Nucleus accumbens (tissue), 56 donors: ENCODE data around the gene ART1.

Experiments used
- DNase-seq, 56 donors: peaks; one replicate each; lab custom pipeline; 2025; lab: John Stamatoyannopoulos, UW

ART1 gene

DNA sequence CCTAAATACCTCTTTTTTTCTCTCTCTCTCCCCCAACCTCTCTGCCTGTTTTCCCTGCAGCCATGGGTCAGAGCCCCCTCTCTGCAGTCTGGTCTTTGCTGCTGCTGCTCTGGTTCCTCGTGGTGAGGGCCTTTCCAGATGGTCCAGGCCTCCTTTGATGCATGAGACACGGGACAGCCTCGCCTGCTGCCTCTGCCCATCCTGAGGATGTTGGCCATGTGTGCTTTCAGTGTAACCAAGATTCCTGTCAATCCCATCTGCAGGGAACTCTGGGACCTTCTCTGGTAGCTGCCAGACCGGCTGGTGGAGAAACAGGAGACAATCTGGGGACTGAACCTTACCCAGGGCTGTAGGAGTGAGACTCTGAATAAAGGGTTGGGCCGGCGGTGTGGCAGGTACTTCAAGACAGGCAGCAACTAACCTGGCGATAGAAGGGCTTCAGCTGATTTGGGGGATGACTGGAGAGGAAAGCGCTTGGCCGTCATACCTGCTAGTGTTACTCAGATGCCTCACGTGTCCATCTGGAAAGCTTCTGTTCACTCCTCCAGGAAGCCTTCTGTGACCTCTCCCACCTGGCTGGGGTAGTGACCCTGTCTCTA, 19.2 kb downstream of the ART1 start:
- no peak for DNase-seq

DNA sequence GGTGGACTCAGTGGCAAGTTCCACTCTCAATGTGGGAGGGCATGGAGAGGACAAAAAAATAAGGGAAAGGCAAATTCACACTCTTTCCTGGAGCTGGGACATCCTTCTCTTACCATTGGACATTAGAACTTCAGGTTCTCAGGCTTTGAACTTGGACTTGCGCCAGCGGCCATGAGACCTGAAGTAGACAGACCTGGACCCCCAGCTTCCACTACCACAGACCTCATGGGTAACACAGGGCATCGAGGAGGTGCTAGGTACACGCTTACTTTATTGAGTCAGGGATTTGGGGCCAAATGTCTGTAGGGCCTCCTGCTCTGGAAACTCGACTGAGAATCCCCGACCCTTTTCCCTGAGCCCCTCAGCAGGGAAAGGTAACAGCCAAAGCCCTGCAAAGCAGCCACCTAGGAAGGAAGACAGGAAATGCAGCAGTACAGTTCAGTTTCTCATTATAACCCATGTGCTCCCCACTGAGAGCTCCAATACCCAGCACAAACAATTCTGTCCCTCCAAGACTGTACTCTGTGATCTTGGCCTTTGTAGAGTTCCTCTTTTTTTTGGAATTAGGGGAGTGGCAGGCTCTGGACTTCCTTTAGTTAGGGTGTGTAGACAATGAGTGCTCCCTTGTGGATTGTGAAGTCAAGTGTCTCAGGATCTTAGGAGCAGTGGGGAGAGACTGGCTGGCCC, 20.6 kb downstream of the ART1 start:
- DNase-seq = no peak

DNA sequence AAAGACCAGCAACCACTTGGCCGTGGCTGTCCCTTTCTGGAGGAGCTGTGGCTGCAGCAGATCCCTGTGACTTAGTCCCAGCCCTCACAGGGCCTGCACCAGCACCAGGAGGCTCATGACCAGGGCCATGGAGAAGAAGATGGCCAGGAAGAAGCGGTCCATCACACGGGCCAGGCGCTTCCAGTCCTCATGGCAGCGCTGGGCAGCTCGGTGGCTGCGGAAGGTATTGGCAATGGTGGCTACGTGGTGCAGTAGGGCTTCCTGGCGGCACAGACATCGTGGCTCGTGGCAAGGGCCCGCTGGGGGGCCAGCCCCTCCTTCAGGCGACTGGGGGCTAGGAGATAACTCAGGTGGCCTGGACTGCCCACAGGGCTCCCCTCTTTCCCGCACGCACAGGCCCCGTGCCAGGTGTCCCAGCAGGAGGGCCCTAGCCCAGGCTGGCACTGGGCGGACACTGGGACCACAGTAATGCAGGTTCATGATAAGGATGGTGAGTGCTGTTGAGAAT, 21.1 kb downstream of the ART1 start:
- DNase-seq = no peak

GRCh38 chr11:3667149-3668035, 22.5 kb downstream of the ART1 start:
- no peak for DNase-seq

DNA sequence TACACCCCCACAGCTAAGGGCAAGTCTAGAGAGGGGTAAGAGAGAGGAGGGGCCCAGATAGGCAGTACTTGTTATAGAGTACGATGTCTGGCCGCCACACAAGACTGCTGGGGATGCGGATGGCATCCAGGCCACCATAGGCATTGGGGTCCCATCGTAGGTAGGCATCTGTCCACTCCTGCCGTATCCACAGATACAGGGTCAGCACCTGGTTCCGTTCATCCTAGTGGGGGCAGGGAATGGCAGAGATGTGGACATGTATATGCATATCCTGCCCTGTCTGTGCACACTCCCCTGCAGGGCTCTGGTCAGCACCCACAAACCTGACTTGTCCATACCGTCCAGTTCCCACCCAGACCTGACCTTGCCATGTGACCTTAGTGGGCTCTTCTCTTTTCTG, 24.2 kb downstream of the ART1 start:
- DNase-seq = no peak

GRCh38 chr11:3669742-3670183, 24.8 kb downstream of the ART1 start:
- DNase-seq = no peak

DNA sequence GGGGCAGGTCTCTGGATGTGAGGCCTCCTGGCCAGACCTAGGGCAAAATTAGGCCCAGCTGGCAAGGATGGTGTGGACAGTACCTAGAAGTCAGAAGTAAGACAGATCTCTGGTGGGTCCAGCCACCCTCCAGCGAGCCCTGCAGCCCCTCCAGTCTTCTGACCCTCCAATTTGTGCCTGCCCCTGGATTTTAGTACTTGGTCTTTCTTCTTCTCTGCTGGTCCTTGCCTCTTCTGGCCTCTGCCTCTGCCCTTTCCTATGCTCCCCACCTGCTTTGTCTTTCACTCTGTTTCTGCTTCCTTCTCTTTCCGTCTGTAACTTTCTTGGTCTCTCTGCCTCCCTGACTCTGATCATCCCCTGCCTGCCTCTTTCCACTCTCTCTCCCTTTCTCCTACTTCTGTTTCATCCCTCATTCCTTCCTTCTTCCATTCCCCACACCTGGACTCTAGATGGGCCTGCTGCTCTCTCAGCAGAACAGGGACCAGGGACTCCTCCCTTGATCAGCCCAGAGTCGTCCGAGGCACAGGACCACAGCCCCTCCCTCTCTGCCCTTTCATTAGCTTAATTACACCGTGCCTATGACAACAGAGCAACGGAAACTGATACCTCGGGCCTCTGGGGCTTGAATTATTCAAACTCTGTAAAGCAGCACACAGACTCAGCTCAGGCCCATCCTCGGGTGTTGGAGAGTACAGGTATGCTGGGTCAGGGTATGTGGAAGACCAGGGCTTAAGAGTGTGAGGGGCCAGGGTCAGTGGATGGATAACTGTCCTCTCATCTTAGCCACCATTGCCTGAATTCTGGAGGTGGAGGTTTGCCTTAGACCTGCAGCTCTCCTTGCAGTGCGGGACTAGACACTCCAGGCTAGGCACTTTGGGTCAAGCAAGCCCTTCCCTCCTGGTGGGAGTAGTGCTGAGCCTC, 26.7 kb downstream of the ART1 start, which contains the start of gene CHRNA10:
Gene CHRNA10, minus strand, starts transcription at position 51 of the 921 bp plus-strand sequence. CDS start 72 bp downstream, outside the sequence.
- DNase-seq = no peak

GRCh38 chr11:3674189-3674588, 29.3 kb downstream of the ART1 start:
- DNase-seq = no peak

DNA sequence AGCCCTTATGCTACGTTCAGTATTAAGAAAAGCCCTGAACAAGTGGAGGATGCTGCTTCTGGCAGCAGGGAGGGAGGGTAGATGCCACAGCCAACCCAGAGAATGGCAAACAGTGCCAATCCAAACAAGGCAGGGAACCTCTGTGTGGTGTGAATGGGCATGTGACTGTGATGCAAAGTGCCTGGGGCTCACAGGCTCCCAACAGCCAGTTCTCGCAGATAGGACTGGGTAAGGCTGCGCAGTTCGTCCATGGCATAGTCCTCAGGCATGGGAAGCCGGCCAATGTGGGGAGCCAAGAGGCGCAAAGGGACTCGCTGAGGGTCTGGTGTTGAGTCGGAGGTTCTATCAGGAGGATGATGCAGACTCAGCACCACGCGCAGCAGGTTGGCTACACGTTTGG, 31.0 kb downstream of the ART1 start:
- no peak for DNase-seq

DNA sequence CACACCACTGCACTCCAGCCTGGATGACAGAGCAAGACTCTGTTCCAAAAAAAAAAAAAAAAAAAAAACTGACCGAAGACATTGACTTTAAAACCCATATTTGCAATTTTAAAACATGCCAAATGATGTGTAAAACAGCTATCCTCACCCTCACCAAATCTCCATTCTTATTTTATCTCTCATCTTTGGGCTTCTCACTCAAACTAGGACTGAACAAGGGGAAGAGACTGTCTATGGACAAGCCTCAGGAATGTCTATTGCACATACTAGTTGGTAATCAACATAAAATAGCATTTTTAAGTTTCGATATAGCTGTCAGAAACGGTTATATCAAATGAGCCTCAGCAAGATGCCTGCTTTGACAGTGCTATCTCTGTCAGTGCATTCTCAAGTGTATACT, 34.1 kb downstream of the ART1 start:
- no peak for DNase-seq

DNA sequence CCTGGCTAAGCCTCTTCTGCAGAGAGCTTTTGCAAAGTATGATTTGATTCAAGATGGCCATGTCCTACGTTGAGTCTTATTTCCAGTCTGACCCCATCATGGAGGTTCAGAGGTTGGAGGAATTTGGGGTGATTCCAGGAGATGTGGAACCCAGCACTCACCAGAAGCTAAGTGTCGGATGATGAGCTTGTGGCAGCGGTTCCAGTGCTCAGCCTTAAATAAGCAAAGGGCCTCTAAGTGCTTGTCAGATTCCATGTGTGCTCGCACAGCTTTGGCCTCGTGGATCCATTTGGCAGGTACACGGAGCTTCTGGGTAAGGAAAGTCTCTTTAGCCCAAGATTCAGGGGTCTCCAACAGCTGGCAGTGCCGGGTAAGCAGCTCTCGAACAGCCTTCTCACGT, 38.1 kb downstream of the ART1 start:
- DNase-seq = no peak

GRCh38 chr11:3684129-3684818, 39.3 kb downstream of the ART1 start:
- DNase-seq = no peak

- no peak for DNase-seq
Observed at GRCh38 chr11:3684819-3685172, 39.9 kb downstream of the ART1 start.

DNA sequence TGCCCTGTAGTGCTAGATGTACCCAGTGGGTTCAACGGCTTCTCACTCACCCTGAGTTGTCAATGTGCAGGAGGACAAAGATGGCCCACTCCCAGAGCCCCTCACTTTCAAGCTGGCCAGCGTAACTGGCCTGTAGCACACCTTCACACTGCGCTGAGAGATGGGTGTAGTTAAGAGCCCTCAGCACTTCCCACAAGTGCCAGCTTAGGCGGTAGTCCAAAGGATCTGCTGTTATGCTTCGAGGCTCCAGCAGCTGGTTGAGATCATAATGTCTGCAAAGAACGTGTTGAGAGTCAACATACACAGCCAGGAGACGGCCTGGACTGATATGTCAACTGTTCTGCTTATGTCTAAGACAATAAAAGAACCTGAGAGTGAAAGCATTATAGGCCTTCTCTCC, 41.0 kb downstream of the ART1 start:
- DNase-seq = no peak

DNA sequence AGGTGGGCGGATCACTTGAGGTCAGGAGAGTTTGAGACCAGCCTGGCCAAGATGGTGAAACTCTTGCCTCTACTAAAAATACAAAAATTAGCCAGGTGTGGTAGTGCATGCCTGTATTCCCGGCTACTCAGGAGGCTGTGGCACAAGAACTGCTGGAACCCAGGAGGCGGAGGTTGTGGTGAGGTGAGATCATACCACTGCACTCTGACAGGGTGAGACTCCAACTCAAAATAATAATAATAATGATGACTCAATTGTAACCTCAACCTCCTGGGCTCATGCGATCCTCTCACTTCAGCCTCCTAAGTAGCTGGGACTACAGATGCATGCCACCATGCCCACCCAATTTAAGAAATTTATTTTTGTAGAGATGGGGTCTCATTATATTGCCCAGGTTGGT, 41.8 kb downstream of the ART1 start:
- DNase-seq = no peak

GRCh38 chr11:3700410-3700809, 55.5 kb downstream of the ART1 start:
- DNase-seq = no peak

DNA sequence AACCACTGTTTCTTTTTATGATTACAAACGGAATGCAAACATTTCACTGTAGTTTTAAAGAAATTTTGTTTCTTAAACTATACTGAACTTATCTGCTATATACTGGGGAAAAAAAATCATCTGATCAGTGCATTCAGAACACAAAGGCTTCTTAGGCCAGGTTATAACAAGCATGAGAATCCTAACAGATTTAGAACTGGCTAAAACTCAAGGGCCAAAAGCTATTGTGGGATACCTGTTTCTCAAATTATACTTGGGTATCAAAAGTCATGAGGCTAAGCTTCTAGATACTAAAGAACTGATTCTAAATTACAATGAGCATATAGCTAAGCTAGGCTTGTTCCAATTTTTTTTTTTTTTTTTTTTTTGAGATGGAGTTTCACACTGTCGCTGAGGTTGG, 56.0 kb downstream of the ART1 start:
- DNase-seq = no peak

- no peak for DNase-seq
Observed at GRCh38 chr11:3703383-3703782, 58.5 kb downstream of the ART1 start.

DNA sequence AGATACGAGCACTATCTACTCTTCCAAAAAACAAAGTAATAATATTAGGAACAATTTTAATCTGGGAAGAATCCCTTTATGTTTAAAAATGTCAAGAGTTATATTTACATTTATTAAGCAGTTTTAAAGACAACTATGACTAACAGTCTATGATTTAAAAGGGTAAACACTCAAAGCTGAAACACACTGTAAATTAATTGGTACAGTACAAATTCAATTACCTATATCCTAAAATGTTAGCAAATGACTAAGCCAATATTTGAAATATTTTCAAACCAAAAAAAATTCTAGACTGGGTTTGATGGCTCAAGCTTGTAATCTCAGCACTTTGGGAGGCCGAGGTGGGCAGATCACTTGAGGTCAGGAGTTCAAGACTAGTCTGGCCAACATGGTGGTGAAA, 62.2 kb downstream of the ART1 start:
- DNase-seq = no peak

DNA sequence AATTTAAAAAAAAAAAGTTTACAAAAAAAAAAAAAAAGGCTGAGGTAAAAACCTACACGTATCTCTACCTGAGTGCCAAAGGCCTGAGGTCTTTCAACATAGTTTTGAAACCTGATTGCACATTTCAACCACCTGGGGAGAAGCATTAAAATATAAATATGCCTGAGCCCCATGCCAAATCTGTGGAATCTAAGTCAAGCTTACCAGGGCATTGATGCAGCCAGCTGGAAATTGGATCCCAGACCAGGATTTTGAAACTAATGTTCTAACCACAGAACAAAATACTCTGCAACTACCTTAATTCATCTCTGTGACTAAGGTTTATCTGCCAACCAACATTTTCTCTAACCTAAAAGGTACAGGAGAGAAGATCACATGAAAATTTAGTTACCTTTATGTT, 65.0 kb downstream of the ART1 start:
- no peak for DNase-seq
